ENCODE results near the gene TRIAP1.
A peak's percentile ranks its signal among the peaks of the same experiment; 100 is the strongest.

DNA sequence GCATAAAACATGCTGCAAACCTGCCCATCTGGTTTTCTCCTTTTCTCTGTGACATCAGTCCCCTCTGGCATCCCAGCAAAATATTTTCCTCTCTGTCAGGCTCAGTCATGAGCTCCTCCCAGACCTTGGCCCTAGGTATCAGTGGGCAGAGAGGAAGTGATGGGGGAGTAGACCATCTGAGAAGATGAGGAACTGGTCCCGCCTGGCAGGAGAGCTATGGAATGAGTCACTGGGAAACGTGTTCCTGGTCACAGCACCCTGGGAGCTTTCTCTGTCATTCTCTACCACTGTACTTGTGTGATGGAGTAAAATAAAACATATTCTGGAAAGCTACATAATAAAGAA lies 28.4 kb upstream of the TRIAP1 start:
- TF ChIP-seq POLR2AphosphoS5 (IDR thresholded peaks at IDR 0.05), result peak in 1 of 3 donors; percentile 44
- TF ChIP-seq, protein P1, sequence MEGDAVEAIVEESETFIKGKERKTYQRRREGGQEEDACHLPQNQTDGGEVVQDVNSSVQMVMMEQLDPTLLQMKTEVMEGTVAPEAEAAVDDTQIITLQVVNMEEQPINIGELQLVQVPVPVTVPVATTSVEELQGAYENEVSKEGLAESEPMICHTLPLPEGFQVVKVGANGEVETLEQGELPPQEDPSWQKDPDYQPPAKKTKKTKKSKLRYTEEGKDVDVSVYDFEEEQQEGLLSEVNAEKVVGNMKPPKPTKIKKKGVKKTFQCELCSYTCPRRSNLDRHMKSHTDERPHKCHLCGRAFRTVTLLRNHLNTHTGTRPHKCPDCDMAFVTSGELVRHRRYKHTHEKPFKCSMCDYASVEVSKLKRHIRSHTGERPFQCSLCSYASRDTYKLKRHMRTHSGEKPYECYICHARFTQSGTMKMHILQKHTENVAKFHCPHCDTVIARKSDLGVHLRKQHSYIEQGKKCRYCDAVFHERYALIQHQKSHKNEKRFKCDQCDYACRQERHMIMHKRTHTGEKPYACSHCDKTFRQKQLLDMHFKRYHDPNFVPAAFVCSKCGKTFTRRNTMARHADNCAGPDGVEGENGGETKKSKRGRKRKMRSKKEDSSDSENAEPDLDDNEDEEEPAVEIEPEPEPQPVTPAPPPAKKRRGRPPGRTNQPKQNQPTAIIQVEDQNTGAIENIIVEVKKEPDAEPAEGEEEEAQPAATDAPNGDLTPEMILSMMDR (IDR thresholded peaks at IDR 0.05), result no peak
- no peak for TF ChIP-seq POLR2A (IDR thresholded peaks at IDR 0.05)
